ENCODE measurements around the gene PRPSAP1. TPM values are rescaled to one million over a fixed set of nuclear protein-coding genes. Genes with fewer than 3 reads are reported as not detected.

The PRPSAP1 gene
- total RNA-seq, 1 experiment from 2014 or later, result 99.6 TPM

DNA sequence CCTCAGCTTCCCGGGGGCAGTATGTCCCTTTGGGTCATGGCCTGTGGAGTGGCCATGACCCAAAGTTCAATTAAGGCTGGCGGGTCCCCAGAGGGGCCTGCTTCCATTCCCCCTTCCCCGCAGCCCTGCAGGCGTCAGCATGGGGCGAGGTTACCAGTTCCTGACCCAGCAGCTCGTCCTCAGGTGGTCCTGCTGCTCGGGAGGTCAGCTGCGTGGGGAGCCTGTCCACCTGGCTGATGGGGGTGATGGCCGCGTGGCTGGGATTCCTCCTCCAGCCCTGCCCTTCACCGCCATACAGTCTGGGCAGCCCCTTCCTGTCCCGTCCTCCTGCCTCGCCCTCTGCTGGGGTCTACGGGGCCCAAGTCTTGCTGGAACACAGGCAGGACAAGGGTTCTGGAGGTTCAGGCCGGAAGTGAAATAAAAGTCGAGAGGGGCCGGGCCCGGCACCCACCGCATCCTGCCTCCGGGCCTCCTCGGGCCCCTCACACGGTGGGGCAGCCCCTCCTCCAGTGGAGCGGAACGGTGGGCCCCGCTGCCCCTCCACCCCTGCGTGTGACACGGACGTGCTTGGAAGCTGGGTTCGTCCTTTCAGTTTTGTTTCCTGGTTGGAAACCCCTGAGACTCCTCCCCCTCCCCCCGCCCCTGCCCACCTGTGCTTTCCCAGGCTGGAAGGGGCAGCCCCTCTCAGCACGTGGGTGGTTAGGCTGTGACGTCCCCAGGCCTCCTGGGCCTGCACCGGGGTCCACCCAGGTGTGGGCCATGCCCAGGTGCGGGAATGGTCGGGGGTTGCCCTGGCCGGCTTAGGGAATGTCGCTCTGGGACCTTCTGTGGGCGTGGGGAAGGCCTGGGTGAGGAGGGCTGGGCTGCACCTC lies 81.8 kb downstream of the PRPSAP1 start:
- H3K4me3 ChIP-seq (ENCODE audit: low read depth in 2 of 2, low read length in 2 of 2), result no peak overlapping the region
- in situ Hi-C loops (cut with HindIII; ENCODE audit: low pct_unique_long_range_greater_than_20kb, low sequenced_read_pairs), result no loop called here
- TF ChIP-seq TCF7L2 (IDR thresholded peaks at IDR 0.05; ENCODE audit: low read depth, low read length) (no peak), SIN3A (IDR thresholded peaks at IDR 0.05; ENCODE audit: borderline replicate concordance, insufficient read depth, low read depth, low read length) (no peak), POLR2AphosphoS5 (IDR thresholded peaks at IDR 0.05; ENCODE audit: low read depth, low read length) (no peak)
- TF ChIP-seq, protein P1, sequence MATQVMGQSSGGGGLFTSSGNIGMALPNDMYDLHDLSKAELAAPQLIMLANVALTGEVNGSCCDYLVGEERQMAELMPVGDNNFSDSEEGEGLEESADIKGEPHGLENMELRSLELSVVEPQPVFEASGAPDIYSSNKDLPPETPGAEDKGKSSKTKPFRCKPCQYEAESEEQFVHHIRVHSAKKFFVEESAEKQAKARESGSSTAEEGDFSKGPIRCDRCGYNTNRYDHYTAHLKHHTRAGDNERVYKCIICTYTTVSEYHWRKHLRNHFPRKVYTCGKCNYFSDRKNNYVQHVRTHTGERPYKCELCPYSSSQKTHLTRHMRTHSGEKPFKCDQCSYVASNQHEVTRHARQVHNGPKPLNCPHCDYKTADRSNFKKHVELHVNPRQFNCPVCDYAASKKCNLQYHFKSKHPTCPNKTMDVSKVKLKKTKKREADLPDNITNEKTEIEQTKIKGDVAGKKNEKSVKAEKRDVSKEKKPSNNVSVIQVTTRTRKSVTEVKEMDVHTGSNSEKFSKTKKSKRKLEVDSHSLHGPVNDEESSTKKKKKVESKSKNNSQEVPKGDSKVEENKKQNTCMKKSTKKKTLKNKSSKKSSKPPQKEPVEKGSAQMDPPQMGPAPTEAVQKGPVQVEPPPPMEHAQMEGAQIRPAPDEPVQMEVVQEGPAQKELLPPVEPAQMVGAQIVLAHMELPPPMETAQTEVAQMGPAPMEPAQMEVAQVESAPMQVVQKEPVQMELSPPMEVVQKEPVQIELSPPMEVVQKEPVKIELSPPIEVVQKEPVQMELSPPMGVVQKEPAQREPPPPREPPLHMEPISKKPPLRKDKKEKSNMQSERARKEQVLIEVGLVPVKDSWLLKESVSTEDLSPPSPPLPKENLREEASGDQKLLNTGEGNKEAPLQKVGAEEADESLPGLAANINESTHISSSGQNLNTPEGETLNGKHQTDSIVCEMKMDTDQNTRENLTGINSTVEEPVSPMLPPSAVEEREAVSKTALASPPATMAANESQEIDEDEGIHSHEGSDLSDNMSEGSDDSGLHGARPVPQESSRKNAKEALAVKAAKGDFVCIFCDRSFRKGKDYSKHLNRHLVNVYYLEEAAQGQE (IDR thresholded peaks at IDR 0.05; ENCODE audit: insufficient read depth in 1 of 2, low read depth in 2 of 2, low read length in 1 of 2), result no peak
- TF ChIP-seq, protein P2, sequence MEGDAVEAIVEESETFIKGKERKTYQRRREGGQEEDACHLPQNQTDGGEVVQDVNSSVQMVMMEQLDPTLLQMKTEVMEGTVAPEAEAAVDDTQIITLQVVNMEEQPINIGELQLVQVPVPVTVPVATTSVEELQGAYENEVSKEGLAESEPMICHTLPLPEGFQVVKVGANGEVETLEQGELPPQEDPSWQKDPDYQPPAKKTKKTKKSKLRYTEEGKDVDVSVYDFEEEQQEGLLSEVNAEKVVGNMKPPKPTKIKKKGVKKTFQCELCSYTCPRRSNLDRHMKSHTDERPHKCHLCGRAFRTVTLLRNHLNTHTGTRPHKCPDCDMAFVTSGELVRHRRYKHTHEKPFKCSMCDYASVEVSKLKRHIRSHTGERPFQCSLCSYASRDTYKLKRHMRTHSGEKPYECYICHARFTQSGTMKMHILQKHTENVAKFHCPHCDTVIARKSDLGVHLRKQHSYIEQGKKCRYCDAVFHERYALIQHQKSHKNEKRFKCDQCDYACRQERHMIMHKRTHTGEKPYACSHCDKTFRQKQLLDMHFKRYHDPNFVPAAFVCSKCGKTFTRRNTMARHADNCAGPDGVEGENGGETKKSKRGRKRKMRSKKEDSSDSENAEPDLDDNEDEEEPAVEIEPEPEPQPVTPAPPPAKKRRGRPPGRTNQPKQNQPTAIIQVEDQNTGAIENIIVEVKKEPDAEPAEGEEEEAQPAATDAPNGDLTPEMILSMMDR (IDR thresholded peaks at IDR 0.05), result no peak
- DNase-seq (ENCODE audit: low read depth, low spot score) (no peak), ATAC-seq (no peak)
- POLR2A ChIA-PET, result no interaction called here
- intact Hi-C loops (cut with micrococcal nuclease; ENCODE audit: unreplicated experiment), result no loop called here
- H3K27ac ChIP-seq (ENCODE audit: low read length), result no peak overlapping the region
- H3K27me3 ChIP-seq (ENCODE audit: control insufficient read depth, insufficient read depth, low read length), result no peaks in the 10 kb centered on the region
- CTCF ChIA-PET, result no interaction called here
- H3K9me3 ChIP-seq (ENCODE audit: control insufficient read depth, insufficient read depth, low read depth, low read length), result no peaks in the 10 kb centered on the region
- BruUV-seq (replicated peaks), result no TSS peak
- H3K36me3 ChIP-seq (ENCODE audit: control insufficient read depth, insufficient read depth, low read length), result no peaks in the 10 kb centered on the region
- H3K4me1 ChIP-seq (ENCODE audit: control insufficient read depth, insufficient read depth, low read length), result peaks cover 40% of the 10 kb centered on the region

DNA sequence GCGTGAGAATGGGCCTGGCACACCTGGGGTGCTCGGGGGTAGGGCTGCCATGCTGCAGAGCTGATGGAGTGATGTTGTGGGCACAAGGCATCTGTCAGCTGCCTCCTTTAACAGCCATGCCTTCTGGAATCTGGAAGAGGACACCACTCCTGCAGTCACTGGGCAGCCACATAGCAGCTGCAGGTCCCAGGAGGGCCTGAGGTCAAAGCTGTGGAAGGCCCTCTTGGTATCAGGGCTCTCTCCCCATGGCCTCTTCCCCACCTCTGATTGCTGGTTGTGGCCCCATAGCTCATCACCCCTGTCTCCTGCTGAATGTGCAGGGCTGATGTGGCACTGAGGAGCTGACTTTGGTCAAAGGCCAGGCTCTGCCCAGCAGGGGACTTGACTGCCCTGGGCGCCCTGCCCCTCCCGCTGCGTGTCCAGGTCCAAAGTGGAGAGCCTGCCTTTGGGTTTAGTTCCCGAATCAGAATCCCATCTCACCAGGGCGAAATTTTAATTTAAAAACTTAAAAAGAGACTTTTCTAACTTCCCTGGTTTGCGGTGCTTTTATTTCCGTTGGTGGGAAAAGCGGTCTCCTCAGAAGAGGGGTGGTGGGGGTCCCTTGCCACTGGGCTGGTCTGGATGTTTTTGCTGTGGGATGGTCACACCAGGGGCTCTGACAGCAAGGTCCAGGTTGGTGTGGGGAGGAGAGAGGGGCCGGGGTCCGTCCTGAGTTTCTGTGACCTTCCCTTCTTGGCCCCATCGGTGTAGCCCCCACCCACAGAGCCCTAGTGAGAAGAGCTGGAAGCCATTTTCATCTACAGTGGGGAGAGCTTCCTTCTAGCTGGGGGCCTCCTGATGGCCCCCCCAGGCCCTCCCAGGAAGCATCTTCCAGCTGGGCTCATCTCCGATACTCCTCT lies 82.7 kb downstream of the PRPSAP1 start:
- no peaks in the 10 kb centered on the region for H3K27me3 ChIP-seq (ENCODE audit: control insufficient read depth, insufficient read depth, low read length)
- ChIA-PET POLR2A (no interaction called here), CTCF (no interaction called here)
- no peaks in the 10 kb centered on the region; the same call in 1 of the 2 replicates for H3K36me3 ChIP-seq (ENCODE audit: control insufficient read depth, insufficient read depth, low read length)
- ATAC-seq (no peak), DNase-seq (ENCODE audit: low read depth, low spot score) (no peak)
- in situ Hi-C loops (cut with HindIII; ENCODE audit: low pct_unique_long_range_greater_than_20kb, low sequenced_read_pairs) (no loop called here), intact Hi-C loops (cut with micrococcal nuclease; ENCODE audit: unreplicated experiment) (no loop called here)
- H3K27ac ChIP-seq (ENCODE audit: low read length), result no peak overlapping the region
- TF ChIP-seq SIN3A (IDR thresholded peaks at IDR 0.05; ENCODE audit: borderline replicate concordance, insufficient read depth, low read depth, low read length), result no peak
- TF ChIP-seq, protein P2 (IDR thresholded peaks at IDR 0.05), result no peak
- no peak for TF ChIP-seq TCF7L2 (IDR thresholded peaks at IDR 0.05; ENCODE audit: low read depth, low read length)
- TF ChIP-seq, protein P1 (IDR thresholded peaks at IDR 0.05; ENCODE audit: insufficient read depth in 1 of 2, low read depth in 2 of 2, low read length in 1 of 2), result no peak
- no peak for TF ChIP-seq POLR2AphosphoS5 (IDR thresholded peaks at IDR 0.05; ENCODE audit: low read depth, low read length)
- H3K4me3 ChIP-seq (ENCODE audit: low read depth in 2 of 2, low read length in 2 of 2), result no peak overlapping the region
- no TSS peak for BruUV-seq (replicated peaks)
- H3K9me3 ChIP-seq (ENCODE audit: control insufficient read depth, insufficient read depth, low read depth, low read length), result no peaks in the 10 kb centered on the region
- peaks cover 42% of the 10 kb centered on the region for H3K4me1 ChIP-seq (ENCODE audit: control insufficient read depth, insufficient read depth, low read length)
